ENCODE results near the gene BPIFA2. TPM values are rescaled to one million over a fixed set of nuclear protein-coding genes. Genes with fewer than 3 reads are reported as not detected.

The BPIFA2 gene
- total RNA-seq, 2 experiments from 2014 or later, result not detected

DNA sequence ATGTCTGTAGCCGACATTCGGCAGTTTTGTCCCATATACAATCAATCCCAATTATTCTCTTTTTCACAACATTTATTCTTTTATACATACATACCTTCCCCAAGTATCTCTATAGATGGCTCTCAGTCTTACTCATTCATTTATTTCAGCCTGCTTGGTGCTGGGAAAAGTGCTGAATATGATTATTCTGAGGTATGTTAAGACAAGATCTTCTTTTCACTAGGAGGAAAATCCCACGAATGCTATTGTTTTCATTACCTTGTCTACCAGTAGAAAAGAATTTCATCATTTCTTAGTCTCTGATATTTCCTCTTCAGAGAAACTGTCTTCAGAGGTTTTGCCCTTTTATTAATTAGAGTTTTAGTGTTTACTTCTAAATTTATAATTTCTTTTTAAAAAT lies 35.5 kb downstream of the BPIFA2 start:
- intact Hi-C loops (cut with DNase I, micrococcal nuclease), result no loop called here
- Mint-ChIP-seq H3K9me3 (no peaks in the 10 kb centered on the region), H3K4me1 (ENCODE audit: low read depth) (no peaks in the 10 kb centered on the region), H3K4me3 (no peak overlapping the region), H3K27ac (no peak overlapping the region), H3K27me3 (peaks cover 32% of the 10 kb centered on the region), H3K36me3 (ENCODE audit: low read depth) (no peaks in the 10 kb centered on the region)
- H3K4me3 ChIP-seq (ENCODE audit: low read length), result no peak overlapping the region
- ATAC-seq (ENCODE audit: poor library complexity) (no peak), DNase-seq (no peak)
- ChIA-PET POLR2A (no interaction called here), CTCF (no interaction called here)
- no peaks in the 10 kb centered on the region for H3K36me3 ChIP-seq (ENCODE audit: insufficient read depth, low read length)
- no peaks in the 10 kb centered on the region for H3K4me1 ChIP-seq (ENCODE audit: insufficient read depth, low read length)
- peaks cover 0 to 17% of the 10 kb centered on the region in 2 experiments for H3K27me3 ChIP-seq (ENCODE audit: control insufficient read depth in 1 of 2, insufficient read depth in 2 of 2, low read length in 2 of 2)
- TF ChIP-seq, protein P1, sequence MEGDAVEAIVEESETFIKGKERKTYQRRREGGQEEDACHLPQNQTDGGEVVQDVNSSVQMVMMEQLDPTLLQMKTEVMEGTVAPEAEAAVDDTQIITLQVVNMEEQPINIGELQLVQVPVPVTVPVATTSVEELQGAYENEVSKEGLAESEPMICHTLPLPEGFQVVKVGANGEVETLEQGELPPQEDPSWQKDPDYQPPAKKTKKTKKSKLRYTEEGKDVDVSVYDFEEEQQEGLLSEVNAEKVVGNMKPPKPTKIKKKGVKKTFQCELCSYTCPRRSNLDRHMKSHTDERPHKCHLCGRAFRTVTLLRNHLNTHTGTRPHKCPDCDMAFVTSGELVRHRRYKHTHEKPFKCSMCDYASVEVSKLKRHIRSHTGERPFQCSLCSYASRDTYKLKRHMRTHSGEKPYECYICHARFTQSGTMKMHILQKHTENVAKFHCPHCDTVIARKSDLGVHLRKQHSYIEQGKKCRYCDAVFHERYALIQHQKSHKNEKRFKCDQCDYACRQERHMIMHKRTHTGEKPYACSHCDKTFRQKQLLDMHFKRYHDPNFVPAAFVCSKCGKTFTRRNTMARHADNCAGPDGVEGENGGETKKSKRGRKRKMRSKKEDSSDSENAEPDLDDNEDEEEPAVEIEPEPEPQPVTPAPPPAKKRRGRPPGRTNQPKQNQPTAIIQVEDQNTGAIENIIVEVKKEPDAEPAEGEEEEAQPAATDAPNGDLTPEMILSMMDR (IDR thresholded peaks at IDR 0.05), result no peak
- H3K27ac ChIP-seq (ENCODE audit: low read depth in 1 of 2, low read length in 2 of 2), result no peak overlapping the region
- no peaks in the 10 kb centered on the region for H3K9me3 ChIP-seq (ENCODE audit: control insufficient read depth in 1 of 2, insufficient read depth in 1 of 2, low read length in 2 of 2)

DNA sequence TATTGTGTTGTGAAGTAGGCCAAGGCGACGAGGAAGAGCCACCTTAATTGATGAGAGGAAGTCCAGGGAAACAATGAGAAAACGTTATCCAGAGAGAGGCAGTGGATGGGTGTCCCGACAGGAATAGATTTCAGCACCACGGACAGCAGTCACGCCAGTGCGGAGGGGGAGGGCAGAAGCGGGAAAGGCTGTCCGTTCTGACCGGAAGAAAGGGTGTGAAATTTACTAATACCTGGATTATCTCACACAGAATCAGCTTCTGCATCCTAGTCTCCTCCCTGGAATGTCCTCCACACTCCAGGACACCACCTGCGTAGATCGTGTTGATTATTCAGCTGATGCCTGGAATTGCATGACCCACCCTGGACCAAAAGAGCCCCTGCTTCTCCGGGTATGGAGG lies 41.8 kb downstream of the BPIFA2 start:
- peaks cover 11 to 16% of the 10 kb centered on the region in 2 experiments for H3K27me3 ChIP-seq (ENCODE audit: control insufficient read depth in 1 of 2, insufficient read depth in 2 of 2, low read length in 2 of 2)
- DNase-seq (peak in 11 of 14 experiments; percentile 11 to 50 (median 21)), ATAC-seq (ENCODE audit: poor library complexity) (no peak)
- CTCF ChIA-PET, result interaction anchor here (0.7 kb wide), 1 partner anchor 10 kb away, joined by 3 read pairs; no protein-coding TSS in a partner anchor
- Mint-ChIP-seq H3K9me3 (no peaks in the 10 kb centered on the region), H3K27ac (no peak overlapping the region), H3K4me1 (ENCODE audit: low read depth) (no peaks in the 10 kb centered on the region), H3K27me3 (peaks cover 48% of the 10 kb centered on the region), H3K4me3 (no peak overlapping the region), H3K36me3 (ENCODE audit: low read depth) (no peaks in the 10 kb centered on the region)
- POLR2A ChIA-PET, result no interaction called here
- intact Hi-C loops (cut with DNase I, micrococcal nuclease), result loop anchor here (2.0 to 5.0 kb wide), 2 partner anchors 307 kb away; no protein-coding TSS in a partner anchor
- H3K4me3 ChIP-seq (ENCODE audit: low read length), result no peak overlapping the region
- no peak overlapping the region for H3K27ac ChIP-seq (ENCODE audit: low read depth in 1 of 2, low read length in 2 of 2)
- no peaks in the 10 kb centered on the region for H3K4me1 ChIP-seq (ENCODE audit: insufficient read depth, low read length)
- H3K36me3 ChIP-seq (ENCODE audit: insufficient read depth, low read length), result no peaks in the 10 kb centered on the region
- no peaks in the 10 kb centered on the region for H3K9me3 ChIP-seq (ENCODE audit: control insufficient read depth in 1 of 2, insufficient read depth in 1 of 2, low read length in 2 of 2)
- TF ChIP-seq, protein P1 (IDR thresholded peaks at IDR 0.05), result no peak

DNA sequence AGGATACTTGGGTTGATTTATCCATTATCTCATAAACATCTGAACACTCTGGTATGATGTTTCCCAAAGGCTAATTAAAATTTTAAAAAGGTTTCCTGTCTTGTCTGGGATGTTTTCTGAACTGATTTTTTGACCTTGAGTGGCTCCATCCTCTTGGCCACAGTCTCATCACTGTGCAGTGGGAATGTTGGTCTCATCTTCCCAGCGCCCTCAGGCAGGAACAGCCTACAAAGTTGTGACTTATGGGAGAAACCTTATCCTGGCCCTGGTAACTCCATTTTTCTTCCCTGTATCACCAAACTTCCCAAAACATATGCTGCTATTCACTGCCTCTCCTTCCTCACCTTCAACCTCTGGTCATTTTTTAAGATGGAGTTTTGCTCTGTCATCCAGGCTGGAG lies 42.4 kb downstream of the BPIFA2 start:
- H3K4me3 ChIP-seq (ENCODE audit: low read length), result no peak overlapping the region
- no peak overlapping the region for H3K27ac ChIP-seq (ENCODE audit: low read depth in 1 of 2, low read length in 2 of 2)
- no peaks in the 10 kb centered on the region for H3K4me1 Mint-ChIP-seq (ENCODE audit: low read depth)
- H3K27me3 Mint-ChIP-seq, result peaks cover 51% of the 10 kb centered on the region
- H3K4me1 ChIP-seq (ENCODE audit: insufficient read depth, low read length), result no peaks in the 10 kb centered on the region
- H3K27ac Mint-ChIP-seq, result no peak overlapping the region
- DNase-seq (no peak), ATAC-seq (ENCODE audit: poor library complexity) (no peak)
- ChIA-PET POLR2A (no interaction called here), CTCF (no interaction called here)
- H3K9me3 ChIP-seq (ENCODE audit: control insufficient read depth in 1 of 2, insufficient read depth in 1 of 2, low read length in 2 of 2), result no peaks in the 10 kb centered on the region
- no peaks in the 10 kb centered on the region for H3K9me3 Mint-ChIP-seq
- intact Hi-C loops (cut with DNase I, micrococcal nuclease), result loop anchor here (2.0 to 5.0 kb wide), 2 partner anchors 308 kb away; no protein-coding TSS in a partner anchor
- no peaks in the 10 kb centered on the region for H3K36me3 Mint-ChIP-seq (ENCODE audit: low read depth)
- no peaks in the 10 kb centered on the region for H3K36me3 ChIP-seq (ENCODE audit: insufficient read depth, low read length)
- H3K27me3 ChIP-seq (ENCODE audit: control insufficient read depth in 1 of 2, insufficient read depth in 2 of 2, low read length in 2 of 2), result peaks cover 11 to 16% of the 10 kb centered on the region in 2 experiments
- no peak overlapping the region for H3K4me3 Mint-ChIP-seq
- TF ChIP-seq, protein P1 (IDR thresholded peaks at IDR 0.05), result no peak
